H9 (cell line): Measurements from ENCODE around the gene FHL3. TPM values are rescaled to one million over a fixed set of nuclear protein-coding genes. Genes with fewer than 3 reads are reported as not detected.

Experiments used
- DNase-seq: peaks from one replicate; pipeline ENCODE4 v3.0.0-alpha.2; 2017
- H2AFZ ChIP-seq: one replicate; pipeline ENCODE4 v1.6.1; 2013; ENCODE audit warnings: mild to moderate bottlenecking, low read length, control low read depth, moderate library complexity
- H2AK5ac ChIP-seq: 2 replicates; pipeline ENCODE4 v1.6.1; 2013; ENCODE audit warnings: low read length, control low read depth, mixed read lengths; ENCODE audit not compliant: insufficient read length
- H2BK120ac ChIP-seq: one replicate; pipeline ENCODE4 v1.6.1; 2013; ENCODE audit warnings: low read depth, mild to moderate bottlenecking, low read length, control low read depth, inconsistent platforms; ENCODE audit not compliant: poor library complexity, severe bottlenecking
- H2BK12ac ChIP-seq: 2 replicates; pipeline ENCODE4 v1.6.1; 2013; ENCODE audit warnings: low read length, control low read depth, mixed read lengths, low read depth; ENCODE audit not compliant: insufficient read length
- H2BK15ac ChIP-seq: 2 replicates; pipeline ENCODE4 v1.6.1; 2013; ENCODE audit warnings: low read depth, low read length, control low read depth
- H2BK20ac ChIP-seq: one replicate; pipeline ENCODE4 v1.6.1; 2013; ENCODE audit warnings: low read depth, mild to moderate bottlenecking, low read length, control low read depth, inconsistent platforms; ENCODE audit not compliant: poor library complexity, severe bottlenecking
- H2BK5ac ChIP-seq: 2 replicates; pipeline ENCODE4 v1.6.1; 2013; ENCODE audit warnings: low read length, control low read depth, mixed read lengths; ENCODE audit not compliant: insufficient read length
- H3K14ac ChIP-seq: 2 replicates; pipeline ENCODE4 v1.6.1; 2013; ENCODE audit warnings: low read length, control low read depth; ENCODE audit not compliant: insufficient read depth
- H3K18ac ChIP-seq: 2 replicates; pipeline ENCODE4 v1.6.1; 2013; ENCODE audit warnings: low read depth, mild to moderate bottlenecking, mixed read lengths, low read length, control low read depth; ENCODE audit not compliant: insufficient read length
- H3K23ac ChIP-seq: 2 replicates; pipeline ENCODE4 v1.6.1; 2013; ENCODE audit warnings: low read length, control low read depth, mixed read lengths, low read depth; ENCODE audit not compliant: insufficient read length
- H3K23me2 ChIP-seq: 2 replicates; pipeline ENCODE4 v1.6.1; 2013; ENCODE audit warnings: low read depth, mild to moderate bottlenecking, mixed read lengths, low read length, control low read depth; ENCODE audit not compliant: insufficient read length, poor library complexity, severe bottlenecking
- H3K27ac ChIP-seq: 2 replicates; pipeline ENCODE4 v1.5.1; 2013; ENCODE audit warnings: low read length, control low read depth, mixed read lengths, low read depth; ENCODE audit not compliant: insufficient read length
- H3K27me3 ChIP-seq: 2 replicates; pipeline ENCODE4 v1.6.1; 2013; ENCODE audit warnings: low read length, control low read depth, inconsistent platforms; ENCODE audit not compliant: insufficient read depth
- H3K4ac ChIP-seq: 2 replicates; pipeline ENCODE4 v1.6.1; 2013; ENCODE audit warnings: low read depth, mild to moderate bottlenecking, control low read depth, inconsistent platforms, low read length, moderate library complexity
- H3K4me1 ChIP-seq: 2 replicates; pipeline ENCODE4 v1.6.1; 2013; ENCODE audit warnings: low read length, control low read depth, inconsistent platforms; ENCODE audit not compliant: insufficient read depth
- H3K4me2 ChIP-seq: 2 replicates; pipeline ENCODE4 v1.6.1; 2013; ENCODE audit warnings: low read length, control low read depth, mixed read lengths; ENCODE audit not compliant: insufficient read length, insufficient read depth
- H3K56ac ChIP-seq: 2 replicates; pipeline ENCODE4 v1.6.1; 2013; ENCODE audit warnings: low read depth, mild to moderate bottlenecking, mixed read lengths, low read length, control low read depth; ENCODE audit not compliant: insufficient read length
- H3K79me1 ChIP-seq: 2 replicates; pipeline ENCODE4 v1.6.1; 2013; ENCODE audit warnings: low read depth, mild to moderate bottlenecking, moderate library complexity, low read length, control low read depth, inconsistent platforms; ENCODE audit not compliant: insufficient read depth, poor library complexity, severe bottlenecking
- H3K79me2 ChIP-seq: 2 replicates; pipeline ENCODE4 v1.6.1; 2013; ENCODE audit warnings: low read length, control low read depth, inconsistent platforms; ENCODE audit not compliant: insufficient read depth
- H3K9ac ChIP-seq: 2 replicates; pipeline ENCODE4 v1.6.1; 2013; ENCODE audit warnings: low read length, control low read depth, mixed read lengths; ENCODE audit not compliant: insufficient read length; ENCODE audit errors: extremely low read depth
- H3K9me3 ChIP-seq: one replicate; pipeline ENCODE4 v1.6.1; 2013; ENCODE audit warnings: low read depth, low read length, inconsistent platforms; ENCODE audit not compliant: control insufficient read depth
- H3T11ph ChIP-seq: one replicate; pipeline ENCODE4 v1.6.1; 2013; ENCODE audit warnings: mild to moderate bottlenecking, low read length, control low read depth, inconsistent platforms
- H4K20me1 ChIP-seq: one replicate; pipeline ENCODE4 v1.6.1; 2013; ENCODE audit not compliant: control insufficient read depth, insufficient read length, insufficient read depth
- H4K5ac ChIP-seq: 2 replicates; pipeline ENCODE4 v1.6.1; 2013; ENCODE audit warnings: low read depth, mild to moderate bottlenecking, mixed read lengths, low read length, control low read depth; ENCODE audit not compliant: insufficient read length
- H4K8ac ChIP-seq: replicated peaks from 2 replicates; pipeline ENCODE4 v1.6.1; 2013; ENCODE audit warnings: low read length, control low read depth, mixed read lengths, low read depth; ENCODE audit not compliant: insufficient read length
- H4K91ac ChIP-seq: 2 replicates; pipeline ENCODE4 v1.6.1; 2013; ENCODE audit warnings: low read depth, mild to moderate bottlenecking, moderate library complexity, mixed read lengths, low read length, control low read depth; ENCODE audit not compliant: insufficient read length
- H3K27ac Mint-ChIP-seq, 3 experiments: 2 replicates in 2 of 3; 3 replicates in 1 of 3; pipeline ENCODE4 v1.8.0; 2020 to 2021; ENCODE audit warnings: mixed read lengths in 3 of 3, mild to moderate bottlenecking in 1 of 3, moderate library complexity in 1 of 3
- H3K27me3 Mint-ChIP-seq: 2 replicates; pipeline ENCODE4 v1.8.0; 2021; ENCODE audit warnings: low read depth, mild to moderate bottlenecking, moderate library complexity, mixed read lengths
- H3K36me3 Mint-ChIP-seq, 3 experiments: 2 replicates in 2 of 3; 3 replicates in 1 of 3; pipeline ENCODE4 v1.8.0; 2020 to 2021; ENCODE audit warnings: low read depth in 3 of 3, mixed read lengths in 3 of 3; ENCODE audit not compliant: insufficient read depth in 1 of 3
- H3K4me1 Mint-ChIP-seq, 2 experiments: 2 replicates each; pipeline ENCODE4 v1.8.0; 2020; ENCODE audit warnings: mixed read lengths in 2 of 2
- H3K4me3 Mint-ChIP-seq, 2 experiments: 2 replicates in 1 of 2; 3 replicates in 1 of 2; pipeline ENCODE4 v1.8.0; 2020 to 2021; ENCODE audit warnings: mild to moderate bottlenecking in 2 of 2, mixed read lengths in 2 of 2, moderate library complexity in 1 of 2
- H3K9me3 Mint-ChIP-seq, 2 experiments: 2 replicates in 1 of 2; 3 replicates in 1 of 2; pipeline ENCODE4 v1.8.0; 2020; ENCODE audit warnings: mild to moderate bottlenecking in 2 of 2, mixed read lengths in 2 of 2, moderate library complexity in 1 of 2
- WGBS: extraction: QIAGEN DNeasy Blood & Tissue Kit; methylation state at CpG from one replicate; pipeline ENCODE4 v1.1.7; 2013; ENCODE audit warnings: missing lambda C conversion rate, low lambda C conversion rate, mixed read lengths; ENCODE audit not compliant: insufficient read length; ENCODE audit errors: extremely low coverage; 5-methylcytosine and 5-hydroxymethylcytosine counted together
- total RNA-seq: library from RNA; stranded (reverse); gene quantifications from 2 replicates; pipeline ENCODE4 v1.2.1, GENCODE V29; 2021
- TF ChIP-seq, protein P1 (sequence below): fragments of 200-600 bp; sonication (generic); conservative IDR thresholded peaks from 3 replicates; pipeline ENCODE4 v1.8.0; 2021; ENCODE audit warnings: antibody characterized with exemption, mild to moderate bottlenecking

The FHL3 gene
- total RNA-seq, 1 experiment from 2014 or later: 32.8 TPM

GRCh38 chr1:38044221-38045215, 39.2 kb upstream of the FHL3 start:
- Mint-ChIP-seq H3K4me3 (peak overlapping the region; percentile 79 to 98), H3K36me3 (peaks cover 16 to 33% (median 32%) of the 10 kb centered on the region in 3 experiments), H3K27ac (0 out of 7 replicates have a peak overlapping the region, but pooled peaks of 1 of the 3 experiments have one; percentile 22), H3K27me3 (peaks cover 56% of the 10 kb centered on the region), H3K9me3 (peaks cover 2 to 4% of the 10 kb centered on the region in 2 experiments; a peak in 3 of 5 replicates), H3K4me1 (peaks cover 35 to 54% of the 10 kb centered on the region in 2 experiments)
- no peak overlapping the region for H2BK12ac ChIP-seq
- H3K9ac ChIP-seq: no peak overlapping the region
- H3K79me2 ChIP-seq: no peaks in the 10 kb centered on the region; the same call in 1 of the 2 replicates
- no peak overlapping the region for H3T11ph ChIP-seq
- no peak overlapping the region for H2AK5ac ChIP-seq
- H4K20me1 ChIP-seq: no peaks in the 10 kb centered on the region
- H3K18ac ChIP-seq: no peak overlapping the region
- H2BK15ac ChIP-seq: no peak overlapping the region
- H3K27ac ChIP-seq: no peak overlapping the region
- H2BK20ac ChIP-seq: no peak overlapping the region
- no peak overlapping the region for H2BK120ac ChIP-seq
- H3K9me3 ChIP-seq: no peaks in the 10 kb centered on the region
- peaks cover 10% of the 10 kb centered on the region; the same call in 1 of the 2 replicates for H3K27me3 ChIP-seq
- H4K91ac ChIP-seq: no peak overlapping the region
- H4K8ac ChIP-seq: no peak overlapping the region
- H4K5ac ChIP-seq: no peak overlapping the region
- peak overlapping the region; percentile 68 for H3K4me2 ChIP-seq
- peaks cover 1% of the 10 kb centered on the region; the same call in 1 of the 2 replicates for H3K4me1 ChIP-seq
- no peak overlapping the region for H2AFZ ChIP-seq
- no peak overlapping the region for H3K14ac ChIP-seq
- TF ChIP-seq, protein P1, sequence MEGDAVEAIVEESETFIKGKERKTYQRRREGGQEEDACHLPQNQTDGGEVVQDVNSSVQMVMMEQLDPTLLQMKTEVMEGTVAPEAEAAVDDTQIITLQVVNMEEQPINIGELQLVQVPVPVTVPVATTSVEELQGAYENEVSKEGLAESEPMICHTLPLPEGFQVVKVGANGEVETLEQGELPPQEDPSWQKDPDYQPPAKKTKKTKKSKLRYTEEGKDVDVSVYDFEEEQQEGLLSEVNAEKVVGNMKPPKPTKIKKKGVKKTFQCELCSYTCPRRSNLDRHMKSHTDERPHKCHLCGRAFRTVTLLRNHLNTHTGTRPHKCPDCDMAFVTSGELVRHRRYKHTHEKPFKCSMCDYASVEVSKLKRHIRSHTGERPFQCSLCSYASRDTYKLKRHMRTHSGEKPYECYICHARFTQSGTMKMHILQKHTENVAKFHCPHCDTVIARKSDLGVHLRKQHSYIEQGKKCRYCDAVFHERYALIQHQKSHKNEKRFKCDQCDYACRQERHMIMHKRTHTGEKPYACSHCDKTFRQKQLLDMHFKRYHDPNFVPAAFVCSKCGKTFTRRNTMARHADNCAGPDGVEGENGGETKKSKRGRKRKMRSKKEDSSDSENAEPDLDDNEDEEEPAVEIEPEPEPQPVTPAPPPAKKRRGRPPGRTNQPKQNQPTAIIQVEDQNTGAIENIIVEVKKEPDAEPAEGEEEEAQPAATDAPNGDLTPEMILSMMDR: no peak
- H3K56ac ChIP-seq: no peak overlapping the region
- no peak for DNase-seq
- H2BK5ac ChIP-seq: no peak overlapping the region
- no peaks in the 10 kb centered on the region for H3K79me1 ChIP-seq
- H3K23ac ChIP-seq: no peak overlapping the region
- H3K23me2 ChIP-seq: peaks cover 22% of the 10 kb centered on the region
- WGBS: no CpG with 5 or more reads among the region's 70 CpGs
- H3K4ac ChIP-seq: no peak overlapping the region
